Keratinocyte (primary cell): ENCODE measurements around the gene MTA3.

Experiments
- CTCF ChIP-seq, 3 experiments: IDR thresholded peaks in 1 of 3; conservative IDR thresholded peaks in 1 of 3; optimal IDR thresholded peaks in 1 of 3; 2 replicates in 2 of 3; 3 replicates in 1 of 3; pipeline versions ENCODE3 to v1.5.1; 2011; ENCODE audit warnings: low read length in 3 of 3, mild to moderate bottlenecking in 3 of 3, moderate library complexity in 2 of 3, control low read depth in 1 of 3, inconsistent platforms in 1 of 3; ENCODE audit not compliant: insufficient read depth in 2 of 3; ENCODE audit errors: extremely low read depth in 1 of 3
- EZH2 ChIP-seq: IDR thresholded peaks from one replicate; pipeline ENCODE4 v1.6.1; 2012; ENCODE audit warnings: inconsistent platforms, mild to moderate bottlenecking, low read length, moderate library complexity

DNA sequence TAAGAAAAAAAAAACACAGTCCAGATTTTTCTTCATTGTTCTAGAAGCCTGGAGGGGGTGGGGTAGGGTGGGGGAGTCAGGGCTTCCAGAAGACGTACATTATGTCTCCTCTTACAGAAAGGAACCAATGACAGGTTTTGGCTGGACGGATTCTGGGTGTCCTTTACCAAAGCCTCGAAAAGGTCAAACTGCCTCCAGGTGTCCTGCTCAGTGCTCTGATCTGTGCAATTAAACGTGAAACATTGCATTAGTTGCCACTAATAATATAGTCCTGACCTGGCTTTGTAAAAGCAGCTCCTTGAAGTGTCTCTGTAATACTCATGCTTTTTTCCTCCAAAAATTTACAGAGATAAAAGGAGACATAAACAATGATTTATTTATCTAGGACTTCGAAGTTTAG is 11.1 kb upstream of the MTA3 start:
- TF ChIP-seq CTCF (optimal IDR thresholded peaks at IDR 0.05 in 1 of 3, IDR thresholded peaks at IDR 0.05 in 1 of 3, conservative IDR thresholded peaks at IDR 0.05 in 1 of 3; ENCODE audit: extremely low read depth in 1 of 3, insufficient read depth in 2 of 3, low read length in 3 of 3) = no peak
- TF ChIP-seq EZH2 = no peak
